Thyroid gland (tissue), 4 donors: ENCODE data around the gene SYCE3.

Experiments
- POLR2A ChIP-seq, 2 donors: fragments of 450-650 bp; IDR thresholded peaks; one replicate each; pipeline ENCODE4 v1.6.1; 2017; ENCODE audit warnings: antibody characterized with exemption in 2 of 2, mild to moderate bottlenecking in 2 of 2, moderate library complexity in 1 of 2
- TF ChIP-seq, protein P1 (sequence below), 6 experiments: fragments of 200-600 bp in 3 of 6; fragments of 450-650 bp in 3 of 6; sonication (generic) in 3 of 6; IDR thresholded peaks; one replicate each; pipeline ENCODE4 v1.5.1; 2016 to 2019; ENCODE audit warnings: antibody characterized with exemption in 6 of 6, mild to moderate bottlenecking in 2 of 6, inconsistent platforms in 1 of 6, moderate library complexity in 1 of 6

DNA sequence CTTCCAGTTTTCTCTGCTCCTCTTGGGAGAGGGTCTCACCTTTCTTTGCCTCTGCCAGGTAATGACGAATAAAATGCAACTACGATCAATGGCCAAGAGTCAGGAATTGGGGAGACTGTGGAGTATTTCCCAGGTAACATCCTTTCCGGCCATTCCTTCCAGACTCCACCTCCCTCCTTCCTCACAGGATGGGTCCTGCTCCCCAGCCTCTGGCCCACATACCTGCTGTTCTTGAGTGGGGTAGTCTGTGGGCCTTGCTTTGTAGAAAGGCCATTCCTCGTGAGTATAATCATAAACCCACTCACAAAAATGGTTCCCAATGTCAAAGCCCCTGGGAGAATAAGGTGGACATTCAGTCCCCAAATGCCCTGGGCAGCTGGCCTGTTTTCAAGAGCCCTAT is 17.0 kb upstream of the SYCE3 start:
- TF ChIP-seq, protein P1, sequence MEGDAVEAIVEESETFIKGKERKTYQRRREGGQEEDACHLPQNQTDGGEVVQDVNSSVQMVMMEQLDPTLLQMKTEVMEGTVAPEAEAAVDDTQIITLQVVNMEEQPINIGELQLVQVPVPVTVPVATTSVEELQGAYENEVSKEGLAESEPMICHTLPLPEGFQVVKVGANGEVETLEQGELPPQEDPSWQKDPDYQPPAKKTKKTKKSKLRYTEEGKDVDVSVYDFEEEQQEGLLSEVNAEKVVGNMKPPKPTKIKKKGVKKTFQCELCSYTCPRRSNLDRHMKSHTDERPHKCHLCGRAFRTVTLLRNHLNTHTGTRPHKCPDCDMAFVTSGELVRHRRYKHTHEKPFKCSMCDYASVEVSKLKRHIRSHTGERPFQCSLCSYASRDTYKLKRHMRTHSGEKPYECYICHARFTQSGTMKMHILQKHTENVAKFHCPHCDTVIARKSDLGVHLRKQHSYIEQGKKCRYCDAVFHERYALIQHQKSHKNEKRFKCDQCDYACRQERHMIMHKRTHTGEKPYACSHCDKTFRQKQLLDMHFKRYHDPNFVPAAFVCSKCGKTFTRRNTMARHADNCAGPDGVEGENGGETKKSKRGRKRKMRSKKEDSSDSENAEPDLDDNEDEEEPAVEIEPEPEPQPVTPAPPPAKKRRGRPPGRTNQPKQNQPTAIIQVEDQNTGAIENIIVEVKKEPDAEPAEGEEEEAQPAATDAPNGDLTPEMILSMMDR (IDR thresholded peaks at IDR 0.05), result no peak
- no peak for TF ChIP-seq POLR2A (IDR thresholded peaks at IDR 0.05)
